HepG2 (cell line): ENCODE results near the gene RBBP9. TPM values are rescaled to one million over a fixed set of nuclear protein-coding genes. Genes with fewer than 3 reads are reported as not detected.

Experiments used
- AFF4 ChIP-seq: sonication (generic); formaldehyde crosslinking; IDR thresholded peaks from 2 replicates; pipeline ENCODE4 v1.4.0; 2020; ENCODE audit warnings: missing genetic modification reagents
- ASH2L ChIP-seq: fragments of 300-600, 200-600 bp; sonication (generic); IDR thresholded peaks from 2 replicates; pipeline ENCODE4 v1.7.0; 2017; ENCODE audit warnings: low read depth, mild to moderate bottlenecking, moderate library complexity, mixed read lengths, low read length; ENCODE audit not compliant: insufficient read length
- ATRX ChIP-seq: sonication (generic); formaldehyde crosslinking; IDR thresholded peaks from 2 replicates; pipeline ENCODE4 v1.4.0; 2020; ENCODE audit warnings: missing genetic modification reagents, borderline replicate concordance
- DMAP1 ChIP-seq: IDR thresholded peaks from 2 replicates; pipeline ENCODE4 v1.6.1; 2016
- FOXP1 ChIP-seq, 2 experiments: fragments of 450-650 bp in 1 of 2; IDR thresholded peaks; 2 replicates each; pipeline ENCODE4 v1.6.1; 2017 to 2018; ENCODE audit warnings: antibody characterized with exemption in 1 of 2
- HNF1A ChIP-seq, 2 experiments: sonication (generic) in 1 of 2; formaldehyde crosslinking in 1 of 2; IDR thresholded peaks; 2 replicates each; pipeline versions ENCODE4 v1.4.0 to v1.6.1; 2016 to 2020; ENCODE audit warnings: borderline replicate concordance in 1 of 2, low read depth in 1 of 2, mild to moderate bottlenecking in 1 of 2, missing genetic modification reagents in 1 of 2
- HNF4G ChIP-seq, 2 experiments: sonication (generic) in 1 of 2; formaldehyde crosslinking in 1 of 2; IDR thresholded peaks; 2 replicates each; pipeline versions ENCODE4 v1.4.0 to v1.6.1; 2011 to 2020; ENCODE audit warnings: borderline replicate concordance in 2 of 2, low read depth in 2 of 2, mild to moderate bottlenecking in 2 of 2, low read length in 1 of 2, missing genetic modification reagents in 1 of 2, moderate library complexity in 1 of 2
- KLF13 ChIP-seq: sonication (generic); formaldehyde crosslinking; IDR thresholded peaks from 2 replicates; pipeline ENCODE4 v1.4.0; 2020; ENCODE audit warnings: mild to moderate bottlenecking, missing genetic modification reagents
- LRRFIP1 ChIP-seq: sonication (generic); formaldehyde crosslinking; conservative IDR thresholded peaks from 2 replicates; pipeline ENCODE4 v1.4.0; 2020; ENCODE audit warnings: missing genetic modification reagents
- NCOA2 ChIP-seq: sonication (generic); formaldehyde crosslinking; IDR thresholded peaks from 2 replicates; pipeline ENCODE4 v1.8.0; 2022; ENCODE audit warnings: inconsistent platforms
- THAP7 ChIP-seq: sonication (generic); formaldehyde crosslinking; IDR thresholded peaks from 2 replicates; pipeline ENCODE4 v1.8.1; 2023; ENCODE audit warnings: mild to moderate bottlenecking, missing genetic modification reagents
- ZBTB7B ChIP-seq: sonication (generic); formaldehyde crosslinking; IDR thresholded peaks from 2 replicates; pipeline ENCODE4 v1.4.0; 2020; ENCODE audit warnings: missing genetic modification reagents
- ZFP90 ChIP-seq: sonication (generic); formaldehyde crosslinking; IDR thresholded peaks from 2 replicates; pipeline ENCODE4 v1.8.0; 2022; ENCODE audit warnings: missing genetic modification reagents, mild to moderate bottlenecking, inconsistent platforms, borderline replicate concordance
- ZNF121 ChIP-seq: sonication (generic); formaldehyde crosslinking; IDR thresholded peaks from 2 replicates; pipeline ENCODE4 v1.5.0; 2020; ENCODE audit warnings: mild to moderate bottlenecking, missing genetic modification reagents
- ZNF614 ChIP-seq: IDR thresholded peaks from 2 replicates; pipeline ENCODE4 v1.6.1; 2018; ENCODE audit warnings: missing biosample characterization, missing genetic modification reagents, inconsistent platforms, borderline replicate concordance
- polyA plus RNA-seq, 8 experiments: library from polyadenylated mRNA; depleted of rRNA in 3 of 8; stranded (reverse) in 7 of 8; unstranded in 1 of 8; fragments of >200 nt; fragmentation: Illumina TruSeq in 4 of 8; extraction: Trizol in 4 of 8; gene quantifications; 2 replicates each; pipeline versions ENCODE4 v1.2.1 to v1.2.3, GENCODE V29; 2011 to 2016; ENCODE audit warnings: low read depth in 4 of 8, missing spikeins in 1 of 8, mixed read lengths in 1 of 8; ENCODE audit not compliant: insufficient read depth in 1 of 8
- total RNA-seq, 5 experiments: library from RNA; depleted of rRNA; stranded (reverse); fragments of >200 nt; fragmentation: Illumina TruSeq; extraction: Trizol; gene quantifications; 2 replicates each; pipeline ENCODE4 v1.2.3, GENCODE V29; 2016; ENCODE audit warnings: low read depth in 1 of 5

Gene RBBP9
- total and polyA plus RNA-seq, 2 of the 13 experiments (the other 11 are each of a cell fraction or from before 2014, with no cell fraction given): 28.0 to 56.3 TPM

GRCh38 chr20:18507218-18508191 is 10.5 kb upstream of the RBBP9 start, which contains the start of gene SEC23B (continued):
- TF ChIP-seq LRRFIP1 (CRISPR knock-in tag) (no peak), ZFP90 (peak; percentile 88), ATRX (CRISPR knock-in tag) (peak; percentile 72; the same call in 1 of the 2 replicates), ZNF121 (CRISPR knock-in tag) (no peak), ZNF614 (CRISPR knock-in tag) (peak; percentile 92), DMAP1 (CRISPR knock-in tag) (peak; percentile 100), ZBTB7B (CRISPR knock-in tag) (peak; percentile 54), AFF4 (CRISPR knock-in tag) (peak; percentile 76; the same call in 1 of the 2 replicates), NCOA2 (peak; percentile 62; the same call in 1 of the 2 replicates), KLF13 (CRISPR knock-in tag) (peak; percentile 13; the same call in 1 of the 2 replicates), HNF4G (IDR thresholded peaks at IDR 0.05; ENCODE audit: borderline replicate concordance, low read depth, low read length) (no peak; the same call in 1 of the 2 replicates), HNF4G (CRISPR knock-in tag; IDR thresholded peaks at IDR 0.05; ENCODE audit: borderline replicate concordance, low read depth) (peak; percentile 23; the same call in 1 of the 2 replicates), THAP7 (CRISPR knock-in tag) (no peak; the same call in 1 of the 2 replicates), HNF1A (IDR thresholded peaks at IDR 0.05; ENCODE audit: low read depth) (no peak), HNF1A (CRISPR knock-in tag; IDR thresholded peaks at IDR 0.05; ENCODE audit: borderline replicate concordance) (peak; percentile 63; the same call in 1 of the 2 replicates), FOXP1 (IDR thresholded peaks at IDR 0.05) (no peak), FOXP1 (CRISPR knock-in tag; IDR thresholded peaks at IDR 0.05) (no peak), ASH2L (peak; percentile 97)
